ENCODE results near the gene NCAPG. TPM values are rescaled to one million over a fixed set of nuclear protein-coding genes. Genes with fewer than 3 reads are reported as not detected.

Gene NCAPG
- polyA plus RNA-seq, 1 donor from 2014 or later = 3.1 TPM

- Histone ChIP-seq H3K4me3 (ENCODE audit: low read length) (no peak overlapping the region), H2AFZ (ENCODE audit: low read depth, low read length) (no peak overlapping the region), H3K9ac (ENCODE audit: low read length) (no peak overlapping the region), H3K79me2 (replicated peaks; ENCODE audit: insufficient read depth, low read length) (no peaks in the 10 kb centered on the region), H3K4me2 (ENCODE audit: low read length) (no peak overlapping the region), H3K36me3 (ENCODE audit: insufficient read depth, low read length) (no peaks in the 10 kb centered on the region), H4K20me1 (ENCODE audit: insufficient read depth) (no peaks in the 10 kb centered on the region), H3K9me2 (ENCODE audit: insufficient read depth, low read length) (no peaks in the 10 kb centered on the region), H3K27ac (ENCODE audit: low read length) (no peak overlapping the region), H3K27me3 (ENCODE audit: insufficient read depth, low read depth, low read length) (no peaks in the 10 kb centered on the region), H3F3A (ENCODE audit: insufficient read depth, low read length, poor library complexity, severe bottlenecking) (no peaks in the 10 kb centered on the region), H3K9me3 (ENCODE audit: low read length) (no peaks in the 10 kb centered on the region)
- TF ChIP-seq EZH2 (IDR thresholded peaks at IDR 0.05; ENCODE audit: borderline replicate concordance, insufficient read depth, low read length, poor library complexity, severe bottlenecking) = no peak
- TF ChIP-seq MXI1 (conservative IDR thresholded peaks at IDR 0.05; ENCODE audit: poor library complexity, severe bottlenecking) = no peak
- no peak for TF ChIP-seq REST (IDR thresholded peaks at IDR 0.05; ENCODE audit: borderline replicate concordance)
- TF ChIP-seq POLR2AphosphoS5 (IDR thresholded peaks at IDR 0.05) = no peak
- no peak for TF ChIP-seq EP300 (conservative IDR thresholded peaks at IDR 0.05; ENCODE audit: poor library complexity, severe bottlenecking)
- TF ChIP-seq, protein P1, sequence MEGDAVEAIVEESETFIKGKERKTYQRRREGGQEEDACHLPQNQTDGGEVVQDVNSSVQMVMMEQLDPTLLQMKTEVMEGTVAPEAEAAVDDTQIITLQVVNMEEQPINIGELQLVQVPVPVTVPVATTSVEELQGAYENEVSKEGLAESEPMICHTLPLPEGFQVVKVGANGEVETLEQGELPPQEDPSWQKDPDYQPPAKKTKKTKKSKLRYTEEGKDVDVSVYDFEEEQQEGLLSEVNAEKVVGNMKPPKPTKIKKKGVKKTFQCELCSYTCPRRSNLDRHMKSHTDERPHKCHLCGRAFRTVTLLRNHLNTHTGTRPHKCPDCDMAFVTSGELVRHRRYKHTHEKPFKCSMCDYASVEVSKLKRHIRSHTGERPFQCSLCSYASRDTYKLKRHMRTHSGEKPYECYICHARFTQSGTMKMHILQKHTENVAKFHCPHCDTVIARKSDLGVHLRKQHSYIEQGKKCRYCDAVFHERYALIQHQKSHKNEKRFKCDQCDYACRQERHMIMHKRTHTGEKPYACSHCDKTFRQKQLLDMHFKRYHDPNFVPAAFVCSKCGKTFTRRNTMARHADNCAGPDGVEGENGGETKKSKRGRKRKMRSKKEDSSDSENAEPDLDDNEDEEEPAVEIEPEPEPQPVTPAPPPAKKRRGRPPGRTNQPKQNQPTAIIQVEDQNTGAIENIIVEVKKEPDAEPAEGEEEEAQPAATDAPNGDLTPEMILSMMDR (IDR thresholded peaks at IDR 0.05; ENCODE audit: poor library complexity, severe bottlenecking) = no peak
- no peak for TF ChIP-seq RAD21 (conservative IDR thresholded peaks at IDR 0.05)
- no peak for TF ChIP-seq TAF1 (IDR thresholded peaks at IDR 0.05; ENCODE audit: low read depth)
- no peak for TF ChIP-seq SMC3 (conservative IDR thresholded peaks at IDR 0.05; ENCODE audit: poor library complexity)
Observed at GRCh38 chr4:17788956-17789355, 21.8 kb upstream of the NCAPG start.

DNA sequence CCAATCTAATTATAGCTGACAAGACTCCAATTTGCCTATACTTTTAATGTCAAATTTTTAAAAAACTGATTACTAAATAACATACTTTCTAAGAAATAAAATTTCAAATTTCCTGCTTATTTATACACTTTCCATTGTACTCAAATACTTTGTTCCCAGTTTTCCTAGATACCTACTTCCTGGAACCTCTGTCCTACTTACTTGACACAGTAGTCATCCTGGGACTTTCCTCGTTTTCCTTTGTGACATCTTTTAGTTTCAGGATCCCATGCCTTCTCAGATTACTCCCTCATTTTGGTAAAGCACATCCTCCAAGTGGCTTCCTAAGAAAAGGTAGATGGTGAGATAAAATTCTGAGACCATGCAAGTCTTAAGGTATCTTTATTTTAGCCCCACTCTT lies 16.0 kb upstream of the NCAPG start:
- no peaks in the 10 kb centered on the region for H3K27me3 ChIP-seq (ENCODE audit: insufficient read depth, low read depth, low read length)
- no peak overlapping the region for H3K27ac ChIP-seq (ENCODE audit: low read length)
- H3K9me3 ChIP-seq (ENCODE audit: low read length) = no peaks in the 10 kb centered on the region
- H3K79me2 ChIP-seq (replicated peaks; ENCODE audit: insufficient read depth, low read length) = no peaks in the 10 kb centered on the region
- no peak overlapping the region for H2AFZ ChIP-seq (ENCODE audit: low read depth, low read length)
- no peak overlapping the region for H3K9ac ChIP-seq (ENCODE audit: low read length)
- no peaks in the 10 kb centered on the region for H3F3A ChIP-seq (ENCODE audit: insufficient read depth, low read length, poor library complexity, severe bottlenecking)
- peaks cover 6% of the 10 kb centered on the region for H3K36me3 ChIP-seq (ENCODE audit: insufficient read depth, low read length)
- H3K4me2 ChIP-seq (ENCODE audit: low read length) = no peak overlapping the region
- no peak for TF ChIP-seq TAF1 (IDR thresholded peaks at IDR 0.05; ENCODE audit: low read depth)
- no peak for TF ChIP-seq SMC3 (conservative IDR thresholded peaks at IDR 0.05; ENCODE audit: poor library complexity)
- TF ChIP-seq, protein P1 (IDR thresholded peaks at IDR 0.05; ENCODE audit: poor library complexity, severe bottlenecking) = no peak
- TF ChIP-seq MXI1 (conservative IDR thresholded peaks at IDR 0.05; ENCODE audit: poor library complexity, severe bottlenecking) = no peak
- no peak for TF ChIP-seq EZH2 (IDR thresholded peaks at IDR 0.05; ENCODE audit: borderline replicate concordance, insufficient read depth, low read length, poor library complexity, severe bottlenecking)
- TF ChIP-seq REST (IDR thresholded peaks at IDR 0.05; ENCODE audit: borderline replicate concordance) = no peak
- no peak for TF ChIP-seq EP300 (conservative IDR thresholded peaks at IDR 0.05; ENCODE audit: poor library complexity, severe bottlenecking)
- no peak for TF ChIP-seq RAD21 (conservative IDR thresholded peaks at IDR 0.05)
- TF ChIP-seq POLR2AphosphoS5 (IDR thresholded peaks at IDR 0.05) = no peak
- H3K4me3 ChIP-seq (ENCODE audit: low read length) = no peak overlapping the region
- no peaks in the 10 kb centered on the region for H4K20me1 ChIP-seq (ENCODE audit: insufficient read depth)
- no peaks in the 10 kb centered on the region for H3K9me2 ChIP-seq (ENCODE audit: insufficient read depth, low read length)

Measured in neural cell (in vitro differentiated cells).